ENCODE results near the gene C3orf33.

DNA sequence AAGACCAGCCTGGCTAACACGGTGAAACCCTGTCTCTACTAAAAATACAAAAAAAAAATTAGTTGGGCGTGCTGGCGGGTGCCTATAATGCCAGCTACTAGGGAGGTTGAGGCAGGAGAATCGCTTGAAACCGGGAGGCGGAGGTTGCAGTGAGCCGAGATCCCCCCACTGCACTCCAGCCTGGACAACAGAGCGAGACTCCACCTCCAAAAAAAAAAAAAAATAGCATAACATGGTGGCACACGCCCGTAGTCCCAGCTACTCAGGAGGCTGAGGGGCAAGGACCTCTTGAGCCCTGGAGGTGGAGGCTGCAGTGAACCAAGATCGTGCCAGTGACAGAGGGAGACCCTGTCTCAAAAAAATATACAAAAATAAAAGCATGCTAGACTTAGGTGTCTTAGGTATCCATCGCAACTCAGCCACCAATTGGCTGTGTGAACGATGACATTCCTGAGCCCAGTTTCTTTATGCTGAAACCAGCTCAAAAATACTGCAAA is 67.5 kb downstream of the C3orf33 start:
- TF ChIP-seq POLR2A (IDR thresholded peaks at IDR 0.05; ENCODE audit: low read length) = no peak
- no peak for TF ChIP-seq GATA1 (IDR thresholded peaks at IDR 0.05; ENCODE audit: low read depth, low read length)

Data from erythroblast (primary cell).